Activated T-cell treated with anti-CD3 and anti-CD28 coated beads, Interleukin-2, amount 50 U/mL, for 4 hours (primary cell): ENCODE measurements around the gene LMO7. TPM values are rescaled to one million over a fixed set of nuclear protein-coding genes. Genes with fewer than 3 reads are reported as not detected.
"Not testable (repeated sequence)": the region's sequence is repeated elsewhere in the genome, so short reads cannot be mapped to it uniquely, and the experiment has no call there.

ENCODE experiments used
- ATAC-seq, 2 donors: fragments of 200-7000 bp; cut with Tn5 transposase; one replicate each; pipeline ENCODE4 v1.10.0; 2021
- DNase-seq: peaks from one replicate; pipeline ENCODE4 v3.0.0-alpha.2; 2020
- H3K27me3 Mint-ChIP-seq: one replicate; pipeline ENCODE4 v1.8.0; 2021; ENCODE audit warnings: low read depth, mixed read lengths
- H3K36me3 Mint-ChIP-seq: one replicate; pipeline ENCODE4 v1.8.0; 2022; ENCODE audit warnings: mixed read lengths; ENCODE audit not compliant: insufficient read depth
- H3K4me1 Mint-ChIP-seq: one replicate; pipeline ENCODE4 v1.8.0; 2021; ENCODE audit warnings: low read depth, mixed read lengths
- H3K4me3 Mint-ChIP-seq: one replicate; pipeline ENCODE4 v1.8.0; 2021; ENCODE audit warnings: mild to moderate bottlenecking, moderate library complexity, mixed read lengths
- H3K9me3 Mint-ChIP-seq: one replicate; pipeline ENCODE4 v1.8.0; 2021; ENCODE audit warnings: mixed read lengths
- total RNA-seq, 3 donors: library from RNA; stranded (reverse); gene quantifications; one replicate each; pipeline ENCODE4 v1.2.1, GENCODE V29; 2021

The LMO7 gene
- total RNA-seq, 3 donors from 2014 or later = 4.2 to 5.9 (median 4.3) TPM

- peaks cover 6% of the 10 kb centered on the region for H3K9me3 Mint-ChIP-seq
Observed at GRCh38 chr13:75666646-75667351, 30.7 kb downstream of the LMO7 start.

GRCh38 chr13:75669706-75670105 is 33.6 kb downstream of the LMO7 start:
- Mint-ChIP-seq H3K9me3 (peaks cover under 1% of the 10 kb centered on the region), H3K4me3 (no peak overlapping the region), H3K4me1 (no peaks in the 10 kb centered on the region), H3K36me3 (peaks cover 2% of the 10 kb centered on the region), H3K27me3 (no peaks in the 10 kb centered on the region)
- no peak for ATAC-seq
- no peak for DNase-seq

More at GRCh38 chr13:75666646-75667351, 30.7 kb downstream of the LMO7 start:
- Mint-ChIP-seq H3K4me3 (no peak overlapping the region), H3K36me3 (peaks cover 8% of the 10 kb centered on the region), H3K27me3 (no peaks in the 10 kb centered on the region), H3K4me1 (no peaks in the 10 kb centered on the region)
- no peak for ATAC-seq
- no peak for DNase-seq

- Mint-ChIP-seq H3K27me3 (no peaks in the 10 kb centered on the region), H3K9me3 (no peaks in the 10 kb centered on the region), H3K36me3 (peaks cover 2% of the 10 kb centered on the region), H3K4me3 (no peak overlapping the region), H3K4me1 (no peaks in the 10 kb centered on the region)
- DNase-seq (no peak), ATAC-seq (no peak)
Observed at GRCh38 chr13:75670496-75670895, 34.4 kb downstream of the LMO7 start.

- H3K9me3 Mint-ChIP-seq = no peaks in the 10 kb centered on the region
- ATAC-seq = no peak
Observed at GRCh38 chr13:75675421-75675820, 39.3 kb downstream of the LMO7 start.

GRCh38 chr13:75679459-75679858 is 43.3 kb downstream of the LMO7 start:
- Mint-ChIP-seq H3K4me1 (no peaks in the 10 kb centered on the region), H3K27me3 (no peaks in the 10 kb centered on the region), H3K9me3 (no peaks in the 10 kb centered on the region), H3K4me3 (no peak overlapping the region), H3K36me3 (peaks cover 3% of the 10 kb centered on the region)
- no peak for ATAC-seq
- no peak for DNase-seq

More at GRCh38 chr13:75675421-75675820, 39.3 kb downstream of the LMO7 start:
- Mint-ChIP-seq H3K36me3 (peaks cover 4% of the 10 kb centered on the region), H3K27me3 (no peaks in the 10 kb centered on the region), H3K4me3 (no peak overlapping the region), H3K4me1 (no peaks in the 10 kb centered on the region)
- no peak for DNase-seq

- not testable (repeated sequence) for H3K27me3 Mint-ChIP-seq, H3K9me3 Mint-ChIP-seq, DNase-seq, H3K36me3 Mint-ChIP-seq, ATAC-seq, H3K4me3 Mint-ChIP-seq, H3K4me1 Mint-ChIP-seq
Observed at GRCh38 chr13:75680251-75680650, 44.1 kb downstream of the LMO7 start.

GRCh38 chr13:75682326-75682725 is 46.2 kb downstream of the LMO7 start:
- Mint-ChIP-seq H3K4me1 (peaks cover 8% of the 10 kb centered on the region), H3K9me3 (no peaks in the 10 kb centered on the region), H3K36me3 (peaks cover 5% of the 10 kb centered on the region), H3K27me3 (no peaks in the 10 kb centered on the region), H3K4me3 (no peak overlapping the region)
- DNase-seq = no peak
- ATAC-seq = no peak

- Mint-ChIP-seq H3K36me3 (peaks cover 4% of the 10 kb centered on the region), H3K4me1 (peaks cover 8% of the 10 kb centered on the region), H3K4me3 (no peak overlapping the region), H3K9me3 (no peaks in the 10 kb centered on the region), H3K27me3 (no peaks in the 10 kb centered on the region)
- DNase-seq = no peak
- ATAC-seq = peak in 1 of 2 donors; percentile 53
Observed at GRCh38 chr13:75685239-75685697, 49.1 kb downstream of the LMO7 start.

GRCh38 chr13:75687150-75687763 is 51.1 kb downstream of the LMO7 start:
- Mint-ChIP-seq H3K4me3 (no peak overlapping the region), H3K27me3 (no peaks in the 10 kb centered on the region), H3K9me3 (no peaks in the 10 kb centered on the region), H3K4me1 (peaks cover 8% of the 10 kb centered on the region), H3K36me3 (peaks cover 4% of the 10 kb centered on the region)
- ATAC-seq = no peak
- no peak for DNase-seq

GRCh38 chr13:75689686-75690085 is 53.6 kb downstream of the LMO7 start:
- Mint-ChIP-seq H3K27me3 (no peaks in the 10 kb centered on the region), H3K9me3 (no peaks in the 10 kb centered on the region), H3K36me3 (peaks cover 4% of the 10 kb centered on the region), H3K4me1 (peaks cover 8% of the 10 kb centered on the region), H3K4me3 (no peak overlapping the region)
- ATAC-seq (no peak), DNase-seq (no peak)

GRCh38 chr13:75690607-75691006 is 54.5 kb downstream of the LMO7 start:
- no peaks in the 10 kb centered on the region for H3K9me3 Mint-ChIP-seq
- H3K27me3 Mint-ChIP-seq = no peaks in the 10 kb centered on the region
- no peak overlapping the region for H3K4me3 Mint-ChIP-seq
- H3K4me1 Mint-ChIP-seq = peaks cover under 1% of the 10 kb centered on the region
- no peak for ATAC-seq
- no peak for DNase-seq
- peaks cover 1% of the 10 kb centered on the region for H3K36me3 Mint-ChIP-seq

GRCh38 chr13:75691183-75691582 is 55.1 kb downstream of the LMO7 start:
- Mint-ChIP-seq H3K9me3 (no peaks in the 10 kb centered on the region), H3K4me1 (no peaks in the 10 kb centered on the region), H3K27me3 (no peaks in the 10 kb centered on the region), H3K4me3 (no peak overlapping the region), H3K36me3 (peaks cover 1% of the 10 kb centered on the region)
- DNase-seq = no peak
- no peak for ATAC-seq

GRCh38 chr13:75693227-75693626 is 57.1 kb downstream of the LMO7 start:
- Mint-ChIP-seq H3K27me3 (no peaks in the 10 kb centered on the region), H3K36me3 (peaks cover 1% of the 10 kb centered on the region), H3K4me1 (no peaks in the 10 kb centered on the region), H3K9me3 (no peaks in the 10 kb centered on the region), H3K4me3 (no peak overlapping the region)
- ATAC-seq (no peak), DNase-seq (no peak)

GRCh38 chr13:75694722-75695121 is 58.6 kb downstream of the LMO7 start:
- no peak overlapping the region for H3K4me3 Mint-ChIP-seq
- no peaks in the 10 kb centered on the region for H3K4me1 Mint-ChIP-seq
- no peak for ATAC-seq
- DNase-seq = no peak
- peaks cover 3% of the 10 kb centered on the region for H3K36me3 Mint-ChIP-seq
- H3K27me3 Mint-ChIP-seq = no peaks in the 10 kb centered on the region
- peaks cover 5% of the 10 kb centered on the region for H3K9me3 Mint-ChIP-seq

- H3K9me3 Mint-ChIP-seq, H3K4me3 Mint-ChIP-seq, H3K4me1 Mint-ChIP-seq, H3K36me3 Mint-ChIP-seq, H3K27me3 Mint-ChIP-seq: not testable (repeated sequence)
- ATAC-seq (peak; percentile 53 to 56), DNase-seq (peak; percentile 73)
Observed at GRCh38 chr13:75695908-75696307, 59.8 kb downstream of the LMO7 start.
